ENCODE results near the gene AKNAD1.

AKNAD1 gene

DNA sequence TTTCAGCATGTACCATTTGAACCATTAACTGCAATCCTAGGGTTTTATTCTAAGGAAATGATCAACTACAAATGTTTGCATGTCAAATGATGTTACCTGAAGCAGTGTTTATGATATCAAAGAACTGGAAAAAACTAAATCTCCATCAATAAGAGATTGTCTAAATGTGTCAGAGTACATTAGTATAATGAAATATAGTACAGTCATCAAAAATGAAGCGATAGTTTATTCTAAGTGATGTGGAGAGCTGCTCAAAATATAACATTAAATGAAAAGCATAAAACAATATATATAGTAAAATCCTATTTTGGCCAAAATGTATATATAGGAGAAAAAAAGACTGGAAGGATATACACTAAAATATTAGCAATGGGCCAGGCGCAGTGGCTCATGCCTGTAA is 24.0 kb downstream of the AKNAD1 start (continued):
- TF ChIP-seq, protein P1, sequence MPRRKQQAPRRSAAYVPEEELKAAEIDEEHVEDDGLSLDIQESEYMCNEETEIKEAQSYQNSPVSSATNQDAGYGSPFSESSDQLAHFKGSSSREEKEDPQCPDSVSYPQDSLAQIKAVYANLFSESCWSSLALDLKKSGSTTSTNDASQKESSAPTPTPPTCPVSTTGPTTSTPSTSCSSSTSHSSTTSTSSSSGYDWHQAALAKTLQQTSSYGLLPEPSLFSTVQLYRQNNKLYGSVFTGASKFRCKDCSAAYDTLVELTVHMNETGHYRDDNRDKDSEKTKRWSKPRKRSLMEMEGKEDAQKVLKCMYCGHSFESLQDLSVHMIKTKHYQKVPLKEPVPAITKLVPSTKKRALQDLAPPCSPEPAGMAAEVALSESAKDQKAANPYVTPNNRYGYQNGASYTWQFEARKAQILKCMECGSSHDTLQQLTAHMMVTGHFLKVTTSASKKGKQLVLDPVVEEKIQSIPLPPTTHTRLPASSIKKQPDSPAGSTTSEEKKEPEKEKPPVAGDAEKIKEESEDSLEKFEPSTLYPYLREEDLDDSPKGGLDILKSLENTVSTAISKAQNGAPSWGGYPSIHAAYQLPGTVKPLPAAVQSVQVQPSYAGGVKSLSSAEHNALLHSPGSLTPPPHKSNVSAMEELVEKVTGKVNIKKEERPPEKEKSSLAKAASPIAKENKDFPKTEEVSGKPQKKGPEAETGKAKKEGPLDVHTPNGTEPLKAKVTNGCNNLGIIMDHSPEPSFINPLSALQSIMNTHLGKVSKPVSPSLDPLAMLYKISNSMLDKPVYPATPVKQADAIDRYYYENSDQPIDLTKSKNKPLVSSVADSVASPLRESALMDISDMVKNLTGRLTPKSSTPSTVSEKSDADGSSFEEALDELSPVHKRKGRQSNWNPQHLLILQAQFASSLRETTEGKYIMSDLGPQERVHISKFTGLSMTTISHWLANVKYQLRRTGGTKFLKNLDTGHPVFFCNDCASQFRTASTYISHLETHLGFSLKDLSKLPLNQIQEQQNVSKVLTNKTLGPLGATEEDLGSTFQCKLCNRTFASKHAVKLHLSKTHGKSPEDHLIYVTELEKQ (tag by site-specific recombination; IDR thresholded peaks at IDR 0.05; ENCODE audit: borderline replicate concordance), result no peak
- TF ChIP-seq ZNF837 (tag by site-specific recombination; IDR thresholded peaks at IDR 0.05), result no peak
- no peak for TF ChIP-seq ZNF223 (tag by site-specific recombination; IDR thresholded peaks at IDR 0.05)
- TF ChIP-seq ZNF707 (tag by site-specific recombination; IDR thresholded peaks at IDR 0.05), result no peak
- no peak for TF ChIP-seq ZNF514 (tag by site-specific recombination; IDR thresholded peaks at IDR 0.05)

GRCh38 chr1:108831225-108831624 is 25.7 kb downstream of the AKNAD1 start:
- TF ChIP-seq SETDB1 (IDR thresholded peaks at IDR 0.05; ENCODE audit: insufficient read length, low read length) (peak; percentile 26), ZNF211 (tag by site-specific recombination; IDR thresholded peaks at IDR 0.05; ENCODE audit: low read depth) (no peak)
- Histone ChIP-seq H3K9me3 (ENCODE audit: control insufficient read depth, insufficient read depth, low read depth, low read length) (no peaks in the 10 kb centered on the region), H3K36me3 (ENCODE audit: control insufficient read depth in 2 of 2, insufficient read depth in 1 of 2, low read length in 2 of 2) (no peaks in the 10 kb centered on the region), H3K27ac (ENCODE audit: extremely low read depth, low read depth, low read length) (no peak overlapping the region), H3K4me3 (ENCODE audit: low read depth, low read length) (no peak overlapping the region), H3K4me1 (ENCODE audit: control insufficient read depth, insufficient read depth, low read length) (no peaks in the 10 kb centered on the region)
- ChIA-PET CTCF (interaction anchor here (0.9 to 10.7 kb wide), 2 partner anchors 50 to 65 kb away, joined by 3 to 199 read pairs; no protein-coding TSS in a partner anchor), POLR2A (no interaction called here)

DNA sequence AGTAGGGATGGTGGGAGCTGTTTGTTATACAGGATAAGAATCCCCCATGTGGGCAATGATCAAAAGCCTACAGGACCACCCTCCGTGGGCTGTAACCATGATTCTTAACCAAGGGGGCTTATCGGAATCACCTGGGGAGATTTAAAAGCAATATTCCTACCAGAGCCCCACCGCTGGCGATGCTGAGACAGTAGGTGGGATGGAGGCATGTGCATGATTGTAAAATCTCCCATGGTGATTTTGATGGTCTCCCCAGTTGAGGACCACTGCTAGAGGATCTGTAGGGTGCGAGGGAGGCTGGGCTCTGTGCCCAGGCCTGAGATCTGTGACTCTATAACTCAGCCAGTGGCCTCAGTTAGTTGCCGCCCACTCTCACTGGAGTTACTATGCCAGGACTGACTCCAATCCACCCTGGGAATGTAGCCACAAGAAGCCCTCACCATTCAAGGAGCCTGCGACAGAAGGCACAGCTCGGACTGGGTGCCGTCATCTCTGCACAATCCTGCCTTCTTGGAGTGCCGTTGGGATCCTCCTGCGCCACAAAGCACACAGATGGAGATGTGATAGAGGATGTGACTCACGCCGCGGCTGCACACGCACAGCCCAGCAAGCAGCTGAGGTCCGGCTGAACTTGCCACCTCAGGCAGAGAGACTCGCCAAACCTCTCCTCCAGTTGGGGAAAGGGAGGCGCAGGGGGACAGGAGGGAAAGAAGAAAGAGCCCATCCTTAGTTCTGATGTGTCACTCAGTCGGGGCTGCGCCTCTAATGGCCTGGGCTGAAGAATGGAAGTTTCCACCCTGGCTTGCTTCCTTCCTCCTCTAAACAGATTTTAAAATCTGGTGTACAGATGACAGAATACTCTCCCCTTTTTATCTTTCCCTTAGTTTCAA is 26.5 kb downstream of the AKNAD1 start:
- TF ChIP-seq ZNF416 (tag by site-specific recombination; IDR thresholded peaks at IDR 0.05) (no peak), ZFHX2 (tag by site-specific recombination; conservative IDR thresholded peaks at IDR 0.05) (peak; percentile 42; the same call in 1 of the 2 replicates), ZXDB (tag by site-specific recombination; IDR thresholded peaks at IDR 0.05) (no peak), ZNF521 (tag by site-specific recombination; IDR thresholded peaks at IDR 0.05) (no peak), ZNF544 (tag by site-specific recombination; IDR thresholded peaks at IDR 0.05) (no peak), ZIC2 (tag by site-specific recombination; IDR thresholded peaks at IDR 0.05) (peak; percentile 92), ZNF654 (tag by site-specific recombination; IDR thresholded peaks at IDR 0.05; ENCODE audit: low read depth) (no peak), FEZF1 (tag by site-specific recombination; IDR thresholded peaks at IDR 0.05) (no peak), TRIM28 (IDR thresholded peaks at IDR 0.05; ENCODE audit: borderline replicate concordance, low read length) (peak; percentile 78; the same call in 1 of the 2 replicates)
- Histone ChIP-seq H3K27ac (ENCODE audit: extremely low read depth, low read depth, low read length) (no peak overlapping the region), H3K9me3 (ENCODE audit: control insufficient read depth, insufficient read depth, low read depth, low read length) (no peaks in the 10 kb centered on the region), H3K36me3 (ENCODE audit: control insufficient read depth in 2 of 2, insufficient read depth in 1 of 2, low read length in 2 of 2) (no peaks in the 10 kb centered on the region), H3K4me3 (ENCODE audit: low read depth, low read length) (no peak overlapping the region), H3K4me1 (ENCODE audit: control insufficient read depth, insufficient read depth, low read length) (no peaks in the 10 kb centered on the region)
- ChIA-PET CTCF (interaction anchor here (0.7 to 10.7 kb wide), 6 partner anchors 8 to 270 kb away, joined by 3 to 199 read pairs (median 18); no protein-coding TSS in a partner anchor), POLR2A (no interaction called here)

- POLR2A ChIA-PET, result no interaction called here
- Histone ChIP-seq H3K4me3 (ENCODE audit: low read depth, low read length) (no peak overlapping the region), H3K9me3 (ENCODE audit: control insufficient read depth, insufficient read depth, low read depth, low read length) (no peaks in the 10 kb centered on the region), H3K36me3 (ENCODE audit: control insufficient read depth in 2 of 2, insufficient read depth in 1 of 2, low read length in 2 of 2) (no peaks in the 10 kb centered on the region), H3K4me1 (ENCODE audit: control insufficient read depth, insufficient read depth, low read length) (no peaks in the 10 kb centered on the region), H3K27ac (ENCODE audit: extremely low read depth, low read depth, low read length) (no peak overlapping the region)
- CTCF ChIA-PET, result interaction anchor here (0.6 to 10.7 kb wide), 15 partner anchors 10 to 1006 kb away, joined by 3 to 199 read pairs (median 5); partner anchors contain the start of gene AKNAD1
- TF ChIP-seq ZNF394 (tag by site-specific recombination; IDR thresholded peaks at IDR 0.05; ENCODE audit: borderline replicate concordance) (no peak), ZNF112 (tag by site-specific recombination; IDR thresholded peaks at IDR 0.05) (no peak), ZNF214 (tag by site-specific recombination; IDR thresholded peaks at IDR 0.05; ENCODE audit: borderline replicate concordance) (no peak), ZNF184 (tag by site-specific recombination; IDR thresholded peaks at IDR 0.05) (no peak), ZNF18 (tag by site-specific recombination; IDR thresholded peaks at IDR 0.05) (no peak)
Measured at GRCh38 chr1:108829498-108829916, 27.4 kb downstream of the AKNAD1 start.
